Lung microvascular endothelial cell (primary cell): ENCODE results near the gene DST. TPM values are rescaled to one million over a fixed set of nuclear protein-coding genes. Genes with fewer than 3 reads are reported as not detected.
A peak's percentile ranks its signal among the peaks of the same experiment; 100 is the strongest.

Source experiments
- DNase-seq, 2 donors: peaks; one replicate each; pipeline versions ENCODE4 v3.0.0 to v3.0.0-alpha.2; 2010; ENCODE audit warnings: low read depth in 2 of 2
- total RNA-seq: library from RNA; depleted of rRNA; stranded (reverse); fragments of >200 nt; gene quantifications from 2 replicates; pipeline ENCODE4 v1.2.1, GENCODE V29; 2014

DST gene
- total RNA-seq, 1 donor from 2014 or later, result 176 TPM

- peak in 1 of 2 donors; percentile 12 for DNase-seq
Observed at GRCh38 chr6:56663344-56663743, 20.7 kb upstream of the DST start.

DNA sequence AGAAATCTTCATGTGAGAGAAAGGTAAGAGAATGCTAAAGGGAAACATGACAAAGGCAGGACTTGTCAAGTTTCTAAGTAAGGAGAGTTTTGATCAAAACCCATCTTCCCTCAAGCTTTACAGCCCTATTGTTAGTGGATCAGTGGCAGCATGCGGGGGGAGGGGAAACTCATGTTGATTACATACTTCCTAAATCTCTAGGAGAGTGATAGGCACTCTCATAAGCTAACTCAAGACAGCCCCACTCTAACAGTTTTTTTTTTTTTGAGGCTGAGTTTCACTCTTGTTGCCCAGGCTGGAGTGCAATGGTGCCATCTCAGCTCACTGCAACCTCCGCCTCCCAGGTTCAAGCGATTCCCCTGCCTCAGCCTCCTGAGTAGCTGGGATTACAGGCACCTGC, 18.6 kb upstream of the DST start:
- peak in 1 of 2 donors; percentile 45 for DNase-seq

DNA sequence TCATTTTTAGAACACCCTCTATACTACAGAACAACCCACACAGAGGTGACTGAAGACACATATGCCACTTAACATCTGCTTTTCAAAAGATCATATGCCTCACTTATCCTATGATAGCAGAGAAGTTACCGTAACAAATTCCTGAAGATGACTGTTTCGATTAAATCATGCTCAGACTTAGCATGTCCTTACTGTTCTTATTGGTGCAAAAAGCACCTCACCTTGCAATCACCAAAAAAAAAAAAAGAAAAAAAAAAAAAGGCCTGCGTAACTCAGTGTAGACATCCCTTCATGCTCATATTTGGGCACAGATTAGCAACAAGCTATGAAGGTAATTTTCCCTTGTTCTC, 17.7 kb upstream of the DST start:
- no peak for DNase-seq

- no peak for DNase-seq
Observed at GRCh38 chr6:56659721-56660380, 17.2 kb upstream of the DST start.

GRCh38 chr6:56658326-56658725, 15.6 kb upstream of the DST start:
- no peak for DNase-seq

- DNase-seq, result no peak
Observed at GRCh38 chr6:56657354-56657753, 14.7 kb upstream of the DST start.

GRCh38 chr6:56656466-56656865, 13.8 kb upstream of the DST start:
- no peak for DNase-seq

- DNase-seq, result peak in 1 of 2 donors; percentile 37
Observed at GRCh38 chr6:56655996-56656395, 13.3 kb upstream of the DST start.

GRCh38 chr6:56655249-56655648, 12.6 kb upstream of the DST start:
- no peak for DNase-seq

GRCh38 chr6:56652994-56653393, 10.3 kb upstream of the DST start:
- peak in 1 of 2 donors; percentile 79 for DNase-seq

GRCh38 chr6:56652231-56652630, 9.5 kb upstream of the DST start:
- peak in 1 of 2 donors; percentile 69 for DNase-seq

DNA sequence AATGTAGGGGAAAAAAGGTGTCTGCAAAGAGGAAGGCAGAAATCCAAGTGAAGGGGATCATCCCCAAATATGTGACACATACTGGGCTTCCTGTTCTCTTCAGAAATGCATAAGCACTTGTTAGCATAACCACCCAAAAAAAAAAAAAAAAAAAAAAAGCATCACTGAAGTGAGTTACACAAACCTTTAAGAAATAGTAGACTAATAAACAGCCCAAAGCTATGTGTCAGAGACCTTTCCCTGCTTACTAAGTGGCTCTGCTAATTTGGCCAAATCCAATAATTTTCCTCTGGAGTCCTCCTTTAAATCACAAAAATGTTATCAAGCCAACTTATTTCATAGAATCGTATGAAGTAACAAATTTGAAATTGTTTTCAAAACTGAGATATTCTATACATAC, 7.5 kb upstream of the DST start:
- DNase-seq, result no peak

GRCh38 chr6:56649782-56650181, 7.1 kb upstream of the DST start:
- no peak for DNase-seq

DNA sequence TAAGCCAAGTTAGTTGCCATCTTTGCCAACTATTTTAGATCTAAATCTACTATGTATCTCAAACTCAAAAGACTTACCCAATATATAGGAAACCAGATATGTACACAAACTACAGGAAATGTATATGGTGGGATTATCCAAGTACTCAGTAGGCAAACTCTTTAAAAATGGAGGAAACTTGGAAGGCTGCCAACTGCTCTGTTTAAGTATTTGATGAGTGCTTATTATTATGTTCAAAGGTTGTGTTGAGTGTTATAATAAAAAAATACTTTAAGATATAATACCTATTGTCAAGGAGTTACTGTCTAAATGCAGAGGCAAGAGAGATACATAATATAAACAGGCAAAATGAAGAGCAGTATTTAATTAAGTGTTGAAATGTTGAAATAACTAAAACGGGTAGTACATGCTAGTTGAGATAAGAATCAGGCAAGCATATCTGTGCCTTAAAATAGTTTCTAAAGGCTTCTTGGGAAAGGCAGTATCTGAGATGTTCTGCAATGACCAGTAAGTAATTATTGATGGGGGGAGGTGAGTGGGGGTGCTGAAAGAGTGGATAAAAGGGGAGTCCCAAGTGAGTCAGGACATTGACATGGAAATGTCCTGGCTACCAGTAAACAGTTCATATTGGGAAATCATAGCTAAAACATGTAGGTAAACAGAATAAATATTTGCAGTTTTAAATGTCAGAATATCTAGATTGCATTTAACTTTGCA, 6.5 kb upstream of the DST start:
- DNase-seq, result peak in 1 of 2 donors; percentile 33

GRCh38 chr6:56647172-56647762, 4.6 kb upstream of the DST start:
- DNase-seq, result no peak

GRCh38 chr6:56644366-56644765, 1.7 kb upstream of the DST start:
- DNase-seq, result no peak

- DNase-seq, result no peak
Observed at GRCh38 chr6:56643379-56644089, 845 bp upstream of the DST start.

GRCh38 chr6:56640374-56640773, 2.3 kb downstream of the DST start:
- no peak for DNase-seq

GRCh38 chr6:56638760-56639159, 3.9 kb downstream of the DST start:
- no peak for DNase-seq

DNA sequence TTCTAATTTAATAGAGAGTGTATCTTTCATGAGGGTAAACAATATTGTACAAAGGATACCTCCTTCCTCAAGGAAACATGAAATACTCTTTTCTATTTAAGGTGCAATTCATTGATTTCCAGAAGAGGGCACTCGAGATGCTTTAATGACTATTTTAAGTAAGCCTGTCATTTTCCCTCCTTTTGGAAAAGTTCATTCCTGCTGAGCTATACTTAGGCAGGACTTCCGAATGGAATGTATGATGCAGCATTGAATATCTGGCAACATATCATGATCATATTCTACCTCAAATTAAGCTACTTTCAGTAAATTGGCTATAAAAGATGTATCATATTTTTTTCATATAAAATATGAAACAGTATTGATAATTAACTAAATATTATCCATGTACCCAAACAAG, 5.0 kb downstream of the DST start:
- DNase-seq, result peak; percentile 76 to 87

DNA sequence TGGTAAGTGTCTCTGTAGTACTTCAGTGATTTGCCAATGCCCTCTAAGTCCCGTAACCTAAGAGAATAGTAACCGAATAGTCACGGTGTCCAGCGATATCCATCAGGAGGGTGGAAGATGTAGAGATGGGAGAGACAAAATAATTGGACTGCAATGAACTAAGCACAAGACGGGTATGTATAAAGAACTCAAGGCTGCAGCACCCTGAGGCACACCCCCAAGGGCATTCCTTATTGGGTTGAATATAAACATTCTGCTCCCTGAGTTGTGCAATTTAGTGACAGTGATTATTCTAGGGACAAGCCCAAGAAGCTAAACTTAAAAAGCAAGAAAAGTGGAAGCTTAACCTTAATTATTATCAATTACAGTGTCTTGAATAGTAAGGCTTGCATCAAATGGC, 14.6 kb downstream of the DST start:
- DNase-seq, result no peak

- no peak for DNase-seq
Observed at GRCh38 chr6:56625356-56625755, 17.3 kb downstream of the DST start.

DNA sequence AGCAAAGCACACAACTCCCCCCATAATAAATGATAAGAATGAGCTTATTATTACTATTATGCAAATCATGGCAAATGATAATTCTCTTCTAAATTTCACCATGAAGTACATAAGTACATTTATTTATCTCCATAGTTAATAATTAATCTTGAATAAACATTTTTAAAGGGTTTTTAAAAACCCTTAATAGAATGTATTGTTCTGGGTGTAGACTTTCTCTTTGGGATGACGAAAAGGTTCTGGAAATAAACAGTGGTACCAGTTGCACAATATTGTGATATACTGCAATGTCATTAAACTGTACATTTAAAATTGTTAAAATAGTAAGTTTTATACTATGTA, 18.0 kb downstream of the DST start:
- DNase-seq, result no peak
